Heart right ventricle (tissue), 16 donors: ENCODE data around the gene CHD2. TPM values are rescaled to one million over a fixed set of nuclear protein-coding genes. Genes with fewer than 3 reads are reported as not detected.

Experiments
- ATAC-seq, 8 donors: fragments of 200-7000 bp; cut with Tn5 transposase; one replicate each; pipeline ENCODE4 v1.9.1; 2020; ENCODE audit warnings: mild to moderate bottlenecking in 8 of 8, moderate library complexity in 8 of 8, moderate number of reproducible peaks in 1 of 8
- DNase-seq, 2 donors: peaks; one replicate each; pipeline ENCODE4 v3.0.0-alpha.2; 2020
- H3K27ac ChIP-seq, 10 donors: fragments of 200-600 bp; sonication (generic) in 2 of 10; one replicate each; pipeline versions ENCODE4 v1.5.0 to v1.8.0; 2020 to 2022; ENCODE audit warnings: mild to moderate bottlenecking in 3 of 10
- H3K27me3 ChIP-seq, 7 donors: fragments of 200-600 bp; one replicate each; pipeline ENCODE4 v1.8.0; 2021 to 2022; ENCODE audit warnings: mild to moderate bottlenecking in 2 of 7
- H3K36me3 ChIP-seq, 9 donors: fragments of 200-600 bp; sonication (generic) in 1 of 9; one replicate each; pipeline versions ENCODE4 v1.5.0 to v1.8.0; 2020 to 2022; ENCODE audit warnings: mild to moderate bottlenecking in 2 of 9
- H3K4me1 ChIP-seq, 9 donors: fragments of 200-600 bp; sonication (generic) in 1 of 9; one replicate each; pipeline versions ENCODE4 v1.5.0 to v1.8.0; 2020 to 2022; ENCODE audit warnings: mild to moderate bottlenecking in 4 of 9
- H3K4me3 ChIP-seq, 10 donors: fragments of 200-600 bp; sonication (generic) in 2 of 10; one replicate each; pipeline versions ENCODE4 v1.5.0 to v1.8.0; 2020 to 2022; ENCODE audit warnings: mild to moderate bottlenecking in 7 of 10, moderate library complexity in 2 of 10
- H3K9me3 ChIP-seq, 11 donors: fragments of 200-600 bp in 10 of 11; sonication (generic) in 2 of 11; one replicate each; pipeline versions ENCODE4 v1.5.0 to v1.8.0; 2013 to 2022; ENCODE audit warnings: mild to moderate bottlenecking in 2 of 11, control low read depth in 1 of 11, moderate library complexity in 1 of 11
- CTCF ChIP-seq, 9 donors: fragments of 200-600 bp; sonication (generic) in 2 of 9; IDR thresholded peaks; one replicate each; pipeline versions ENCODE4 v1.5.0 to v1.8.0; 2021 to 2022; ENCODE audit warnings: antibody characterized with exemption in 9 of 9, mild to moderate bottlenecking in 5 of 9, moderate library complexity in 1 of 9
- WGBS, 2 donors: extraction: QIAGEN DNeasy Blood & Tissue Kit; methylation state at CpG; one replicate each; pipeline ENCODE4 v1.1.7; 2013; ENCODE audit warnings: inconsistent platforms in 1 of 2; 5-methylcytosine and 5-hydroxymethylcytosine counted together
- intact Hi-C, 10 donors: fragments of 100-400 bp; cut with DNase I; formaldehyde crosslinking; loops; one replicate each; pipeline versions ENCODE4 v1.11.1 to v1.14.2; 2022
- polyA plus RNA-seq, 2 donors: library from polyadenylated mRNA; stranded (reverse); fragments of 200-250 nt; gene quantifications; one replicate each; pipeline ENCODE4 v1.2.3, GENCODE V29; 2013
- total RNA-seq, 10 donors: library from RNA; stranded (reverse); fragmentation: NEBNext Ultra II Directional in 3 of 10; extraction: Animal tissue kit (Norgen Biotek cat#: 25700) in 3 of 10; gene quantifications; one replicate each; pipeline versions ENCODE4 v1.2.1 to v1.2.4, GENCODE V29; 2021 to 2023
- donor health status: Arrhythmogenic right ventricular cardiomyopathy.
- donor health status: ischemic (EF 13 %, LVEDD 7.1; RV severe dilation, severe dysfunction).
- donor health status: healthy with polysubstance abuse.
- donor health status: DM: no; HTN: yes; CAD: no.
- donor health status: DM: no; HTN: no; CAD: no.
- donor health status: ischemic (EF 25% LVEDD 6.9; RV normal size, moderate dysfunction).
- donor health status: ischemic (EF 25% LVEDD 5.7; RV mildly dilated, moderate dysfunction).
- donor health status: healthy.
- donor health status: DM: yes; HTN: yes; CAD: no.
- donor health status: Ischemic cardiomyopathy.
- donor health status: ischemic (EF 35%, LVEDD 5.7; RV mildly dilated, moderate dysfunction).
- donor health status: nonischemic (EF 11% LVEDD 7.7; RV severe dilation, severe dysfunction).
- donor health status: DM: yes; HTN: yes; CAD: no.
- donor health status: PGD.
- donor health status: ischemic (EF 29% LVEDD 5.4; RV normal size, mild dysfunction).
- donor health status: nonischemic (EF 23%, LVEDD 6.1; RV moderate dilation, normal function).

The CHD2 gene
- total and polyA plus RNA-seq, 12 donors: 12.2 to 74.0 (median 54.6) TPM

- no peak for TF ChIP-seq CTCF (IDR thresholded peaks at IDR 0.05)
- Histone ChIP-seq H3K27me3 (no peaks in the 10 kb centered on the region), H3K4me1 (peaks cover 0 to 69% (median 55%) of the 10 kb centered on the region in 9 donors), H3K27ac (peak overlapping the region; percentile 90 to 99 (median 95)), H3K4me3 (peak overlapping the region; percentile 30 to 70 (median 60)), H3K9me3 (peaks cover 0 to 4% (median 0%) of the 10 kb centered on the region in 11 donors), H3K36me3 (peaks cover 0 to 54% (median 9%) of the 10 kb centered on the region in 9 donors)
- DNase-seq: no peak
- 0 to 1% methylated on average over 6 of the region's 6 CpGs for WGBS, 2 donors
- intact Hi-C loops: loop anchor here in 4 of 10 donors (2.0 to 5.0 kb wide), 3 partner anchors 18 to 93 kb away; no protein-coding TSS in a partner anchor
- no peak for ATAC-seq
Observed at GRCh38 chr15:92900731-92901071, 577 bp downstream of the CHD2 start.

- Histone ChIP-seq H3K27ac (peak overlapping the region; percentile 90 to 99 (median 95)), H3K36me3 (peaks cover 0 to 48% (median 9%) of the 10 kb centered on the region in 9 donors), H3K9me3 (peaks cover 0 to 4% (median 0%) of the 10 kb centered on the region in 11 donors), H3K27me3 (no peaks in the 10 kb centered on the region), H3K4me1 (peaks cover under 1 to 69% (median 55%) of the 10 kb centered on the region in 9 donors), H3K4me3 (peak overlapping the region; percentile 30 to 70 (median 60))
- no peak for ATAC-seq
- no peak for TF ChIP-seq CTCF (IDR thresholded peaks at IDR 0.05)
- no peak for DNase-seq
- intact Hi-C loops: loop anchor here in 4 of 10 donors (2.0 to 5.0 kb wide), 3 partner anchors 18 to 94 kb away; no protein-coding TSS in a partner anchor
- 0% methylated on average over 8 of the region's 8 CpGs for WGBS, 2 donors
Observed at GRCh38 chr15:92901072-92901761, 1.1 kb downstream of the CHD2 start.

GRCh38 chr15:92901995-92902394 is 1.9 kb downstream of the CHD2 start:
- intact Hi-C loops: loop anchor here in 4 of 10 donors (2.0 to 5.0 kb wide), 4 partner anchors 17 to 95 kb away; no protein-coding TSS in a partner anchor
- Histone ChIP-seq H3K36me3 (peaks cover 0 to 41% (median 9%) of the 10 kb centered on the region in 9 donors), H3K4me1 (peaks cover 5 to 69% (median 55%) of the 10 kb centered on the region in 9 donors), H3K27ac (peak overlapping the region; percentile 90 to 99 (median 95)), H3K27me3 (no peaks in the 10 kb centered on the region), H3K4me3 (peak overlapping the region; percentile 30 to 70 (median 60)), H3K9me3 (peaks cover 0 to 4% (median 0%) of the 10 kb centered on the region in 11 donors)
- TF ChIP-seq CTCF (IDR thresholded peaks at IDR 0.05): no peak
- DNase-seq (no peak), ATAC-seq (no peak)
- 0% methylated on average over 2 of the region's 2 CpGs for WGBS, 2 donors

- ATAC-seq (no peak), DNase-seq (no peak)
- Histone ChIP-seq H3K9me3 (peaks cover 0 to 4% (median 0%) of the 10 kb centered on the region in 11 donors), H3K27ac (peak overlapping the region in 9 of 10 donors; percentile 89 to 99 (median 95)), H3K4me1 (peaks cover 9 to 69% (median 57%) of the 10 kb centered on the region in 9 donors), H3K36me3 (peaks cover 0 to 31% (median 2%) of the 10 kb centered on the region in 9 donors), H3K4me3 (peak overlapping the region in 9 of 10 donors; percentile 50 to 70 (median 61)), H3K27me3 (no peaks in the 10 kb centered on the region)
- intact Hi-C loops: loop anchor here in 4 of 10 donors (2.0 to 5.0 kb wide), 3 partner anchors 18 to 96 kb away; no protein-coding TSS in a partner anchor
- WGBS, 2 donors: 2 to 10% methylated on average over 4 of the region's 4 CpGs
- no peak for TF ChIP-seq CTCF (IDR thresholded peaks at IDR 0.05)
Observed at GRCh38 chr15:92902737-92903593, 2.8 kb downstream of the CHD2 start.
